SH-SY5Y (cell line): ENCODE measurements around the gene DIP2C.

ENCODE experiments used
- GATA2 ChIP-seq: IDR thresholded peaks from 2 replicates; pipeline ENCODE4 v1.6.1; 2011; ENCODE audit warnings: mild to moderate bottlenecking, low read depth, low read length
- GATA3 ChIP-seq: IDR thresholded peaks from 2 replicates; pipeline ENCODE4 v1.6.1; 2011; ENCODE audit warnings: low read depth, mild to moderate bottlenecking, low read length, moderate library complexity

DNA sequence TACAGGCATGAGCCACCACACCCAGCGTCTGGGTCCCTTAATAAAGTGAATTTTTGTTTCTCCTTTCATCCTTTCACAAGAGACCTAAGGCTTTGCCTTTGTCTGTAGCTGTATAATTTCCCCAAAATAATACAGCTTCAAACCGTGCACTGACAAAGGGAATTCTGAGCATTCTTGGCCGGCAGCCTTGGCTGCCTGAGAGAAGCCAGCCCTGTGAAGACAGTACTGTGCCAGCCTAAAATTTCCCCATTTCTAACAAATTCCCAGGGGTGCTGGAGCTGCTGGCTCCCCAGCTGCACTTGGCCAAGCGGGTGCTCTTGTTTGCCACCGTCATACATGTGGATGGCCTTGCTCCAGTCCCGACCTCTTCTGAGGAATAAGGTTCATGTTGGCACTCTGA, 448.0 kb downstream of the DIP2C start:
- no peak for TF ChIP-seq GATA3
- TF ChIP-seq GATA2, result no peak
